ENCODE measurements around the gene SIPA1L3. TPM values are rescaled to one million over a fixed set of nuclear protein-coding genes. Genes with fewer than 3 reads are reported as not detected.

Gene SIPA1L3
- total RNA-seq, 1 experiment from 2014 or later: 66.3 TPM

DNA sequence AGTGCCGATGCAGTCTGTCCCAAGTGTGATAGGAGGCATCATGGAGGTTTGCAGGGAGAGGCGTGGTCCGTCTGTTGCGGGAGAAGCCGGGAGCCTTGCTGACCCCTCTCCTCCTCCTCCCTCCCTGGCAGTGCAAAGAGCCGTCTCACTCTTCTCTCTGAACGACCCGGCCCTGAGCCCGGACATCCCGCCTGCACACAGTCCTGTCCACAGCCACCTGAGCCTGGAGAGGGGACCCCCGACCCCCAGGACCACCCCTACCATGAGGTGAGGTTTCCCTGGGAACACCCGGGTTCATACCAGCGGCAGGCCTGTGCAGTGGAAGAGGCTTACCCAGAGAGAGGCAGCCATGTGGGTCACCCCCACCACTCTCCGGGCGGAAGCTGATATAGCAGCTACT, 294.7 kb downstream of the SIPA1L3 start:
- Histone ChIP-seq H3K4me1 (ENCODE audit: control insufficient read depth, insufficient read depth, low read length) (no peaks in the 10 kb centered on the region), H3K9me3 (ENCODE audit: control insufficient read depth, insufficient read depth, low read depth, low read length) (no peaks in the 10 kb centered on the region), H3K4me3 (ENCODE audit: low read depth in 2 of 2, low read length in 2 of 2) (no peak overlapping the region), H3K27ac (ENCODE audit: low read length) (no peak overlapping the region), H3K36me3 (ENCODE audit: control insufficient read depth, insufficient read depth, low read length) (no peaks in the 10 kb centered on the region), H3K27me3 (ENCODE audit: control insufficient read depth, insufficient read depth, low read length) (no peaks in the 10 kb centered on the region)
- in situ Hi-C loops (cut with HindIII; ENCODE audit: low pct_unique_long_range_greater_than_20kb, low sequenced_read_pairs): no loop called here
- no TSS peak for BruUV-seq (replicated peaks)
- CTCF ChIA-PET: no interaction called here
- no peak for TF ChIP-seq TCF7L2 (IDR thresholded peaks at IDR 0.05; ENCODE audit: low read depth, low read length)
- TF ChIP-seq, protein P1, sequence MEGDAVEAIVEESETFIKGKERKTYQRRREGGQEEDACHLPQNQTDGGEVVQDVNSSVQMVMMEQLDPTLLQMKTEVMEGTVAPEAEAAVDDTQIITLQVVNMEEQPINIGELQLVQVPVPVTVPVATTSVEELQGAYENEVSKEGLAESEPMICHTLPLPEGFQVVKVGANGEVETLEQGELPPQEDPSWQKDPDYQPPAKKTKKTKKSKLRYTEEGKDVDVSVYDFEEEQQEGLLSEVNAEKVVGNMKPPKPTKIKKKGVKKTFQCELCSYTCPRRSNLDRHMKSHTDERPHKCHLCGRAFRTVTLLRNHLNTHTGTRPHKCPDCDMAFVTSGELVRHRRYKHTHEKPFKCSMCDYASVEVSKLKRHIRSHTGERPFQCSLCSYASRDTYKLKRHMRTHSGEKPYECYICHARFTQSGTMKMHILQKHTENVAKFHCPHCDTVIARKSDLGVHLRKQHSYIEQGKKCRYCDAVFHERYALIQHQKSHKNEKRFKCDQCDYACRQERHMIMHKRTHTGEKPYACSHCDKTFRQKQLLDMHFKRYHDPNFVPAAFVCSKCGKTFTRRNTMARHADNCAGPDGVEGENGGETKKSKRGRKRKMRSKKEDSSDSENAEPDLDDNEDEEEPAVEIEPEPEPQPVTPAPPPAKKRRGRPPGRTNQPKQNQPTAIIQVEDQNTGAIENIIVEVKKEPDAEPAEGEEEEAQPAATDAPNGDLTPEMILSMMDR (IDR thresholded peaks at IDR 0.05): no peak
- no peak for TF ChIP-seq POLR2AphosphoS5 (IDR thresholded peaks at IDR 0.05; ENCODE audit: low read depth, low read length)
- no peak for TF ChIP-seq SIN3A (IDR thresholded peaks at IDR 0.05; ENCODE audit: borderline replicate concordance, insufficient read depth, low read depth, low read length)
- TF ChIP-seq, protein P2, sequence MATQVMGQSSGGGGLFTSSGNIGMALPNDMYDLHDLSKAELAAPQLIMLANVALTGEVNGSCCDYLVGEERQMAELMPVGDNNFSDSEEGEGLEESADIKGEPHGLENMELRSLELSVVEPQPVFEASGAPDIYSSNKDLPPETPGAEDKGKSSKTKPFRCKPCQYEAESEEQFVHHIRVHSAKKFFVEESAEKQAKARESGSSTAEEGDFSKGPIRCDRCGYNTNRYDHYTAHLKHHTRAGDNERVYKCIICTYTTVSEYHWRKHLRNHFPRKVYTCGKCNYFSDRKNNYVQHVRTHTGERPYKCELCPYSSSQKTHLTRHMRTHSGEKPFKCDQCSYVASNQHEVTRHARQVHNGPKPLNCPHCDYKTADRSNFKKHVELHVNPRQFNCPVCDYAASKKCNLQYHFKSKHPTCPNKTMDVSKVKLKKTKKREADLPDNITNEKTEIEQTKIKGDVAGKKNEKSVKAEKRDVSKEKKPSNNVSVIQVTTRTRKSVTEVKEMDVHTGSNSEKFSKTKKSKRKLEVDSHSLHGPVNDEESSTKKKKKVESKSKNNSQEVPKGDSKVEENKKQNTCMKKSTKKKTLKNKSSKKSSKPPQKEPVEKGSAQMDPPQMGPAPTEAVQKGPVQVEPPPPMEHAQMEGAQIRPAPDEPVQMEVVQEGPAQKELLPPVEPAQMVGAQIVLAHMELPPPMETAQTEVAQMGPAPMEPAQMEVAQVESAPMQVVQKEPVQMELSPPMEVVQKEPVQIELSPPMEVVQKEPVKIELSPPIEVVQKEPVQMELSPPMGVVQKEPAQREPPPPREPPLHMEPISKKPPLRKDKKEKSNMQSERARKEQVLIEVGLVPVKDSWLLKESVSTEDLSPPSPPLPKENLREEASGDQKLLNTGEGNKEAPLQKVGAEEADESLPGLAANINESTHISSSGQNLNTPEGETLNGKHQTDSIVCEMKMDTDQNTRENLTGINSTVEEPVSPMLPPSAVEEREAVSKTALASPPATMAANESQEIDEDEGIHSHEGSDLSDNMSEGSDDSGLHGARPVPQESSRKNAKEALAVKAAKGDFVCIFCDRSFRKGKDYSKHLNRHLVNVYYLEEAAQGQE (IDR thresholded peaks at IDR 0.05; ENCODE audit: insufficient read depth in 1 of 2, low read depth in 2 of 2, low read length in 1 of 2): no peak
- intact Hi-C loops (cut with micrococcal nuclease; ENCODE audit: unreplicated experiment): no loop called here
- no peak for DNase-seq (ENCODE audit: low read depth, low spot score)
- no peak for ATAC-seq
- POLR2A ChIA-PET: interaction anchor here (0.6 kb wide), 1 partner anchor 198 kb away, joined by 3 read pairs; no protein-coding TSS in a partner anchor

DNA sequence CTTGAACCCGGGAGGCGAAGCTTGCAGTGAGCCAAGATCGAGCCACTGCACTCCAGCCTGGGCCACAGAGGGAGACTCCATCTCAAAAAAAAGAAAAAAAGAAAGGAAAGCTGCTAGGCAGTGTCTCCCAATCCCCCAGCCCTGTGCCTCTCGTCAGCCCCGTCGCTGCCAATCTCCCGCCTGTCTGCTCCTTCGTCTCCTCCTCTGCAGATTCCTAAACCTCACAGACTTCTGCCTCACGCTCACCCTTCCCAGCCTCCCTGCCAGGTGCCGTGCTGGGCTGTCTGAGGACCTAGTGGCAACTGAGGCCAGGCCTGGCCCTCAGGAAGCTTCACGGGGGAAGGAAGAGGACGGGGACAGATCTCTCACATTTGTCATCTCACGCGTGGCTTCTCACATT, 295.5 kb downstream of the SIPA1L3 start:
- intact Hi-C loops (cut with micrococcal nuclease; ENCODE audit: unreplicated experiment): no loop called here
- H3K4me1 ChIP-seq (ENCODE audit: control insufficient read depth, insufficient read depth, low read length): peaks cover 2% of the 10 kb centered on the region; the same call in 1 of the 2 replicates
- DNase-seq (ENCODE audit: low read depth, low spot score) (no peak), ATAC-seq (no peak)
- H3K27me3 ChIP-seq (ENCODE audit: control insufficient read depth, insufficient read depth, low read length): no peaks in the 10 kb centered on the region
- H3K36me3 ChIP-seq (ENCODE audit: control insufficient read depth, insufficient read depth, low read length): no peaks in the 10 kb centered on the region
- no peak overlapping the region for H3K27ac ChIP-seq (ENCODE audit: low read length)
- ChIA-PET POLR2A (no interaction called here), CTCF (no interaction called here)
- no peaks in the 10 kb centered on the region for H3K9me3 ChIP-seq (ENCODE audit: control insufficient read depth, insufficient read depth, low read depth, low read length)
- in situ Hi-C loops (cut with HindIII; ENCODE audit: low pct_unique_long_range_greater_than_20kb, low sequenced_read_pairs): no loop called here
- no peak overlapping the region for H3K4me3 ChIP-seq (ENCODE audit: low read depth in 2 of 2, low read length in 2 of 2)
- TF ChIP-seq, protein P2 (IDR thresholded peaks at IDR 0.05; ENCODE audit: insufficient read depth in 1 of 2, low read depth in 2 of 2, low read length in 1 of 2): no peak
- TF ChIP-seq, protein P1 (IDR thresholded peaks at IDR 0.05): no peak
- TF ChIP-seq POLR2AphosphoS5 (IDR thresholded peaks at IDR 0.05; ENCODE audit: low read depth, low read length) (no peak), SIN3A (IDR thresholded peaks at IDR 0.05; ENCODE audit: borderline replicate concordance, insufficient read depth, low read depth, low read length) (no peak), TCF7L2 (IDR thresholded peaks at IDR 0.05; ENCODE audit: low read depth, low read length) (no peak)
- BruUV-seq (replicated peaks): no TSS peak

All from Panc1 (cell line).